CD4-positive, alpha-beta T cell treated with Interleukin-17A for 4 hours (primary cell): ENCODE data around the gene SPCS1.

Experiments used
- DNase-seq: peaks from one replicate; pipeline ENCODE4 v3.0.0-alpha.2; 2020; ENCODE audit warnings: mixed read lengths

SPCS1 gene

DNA sequence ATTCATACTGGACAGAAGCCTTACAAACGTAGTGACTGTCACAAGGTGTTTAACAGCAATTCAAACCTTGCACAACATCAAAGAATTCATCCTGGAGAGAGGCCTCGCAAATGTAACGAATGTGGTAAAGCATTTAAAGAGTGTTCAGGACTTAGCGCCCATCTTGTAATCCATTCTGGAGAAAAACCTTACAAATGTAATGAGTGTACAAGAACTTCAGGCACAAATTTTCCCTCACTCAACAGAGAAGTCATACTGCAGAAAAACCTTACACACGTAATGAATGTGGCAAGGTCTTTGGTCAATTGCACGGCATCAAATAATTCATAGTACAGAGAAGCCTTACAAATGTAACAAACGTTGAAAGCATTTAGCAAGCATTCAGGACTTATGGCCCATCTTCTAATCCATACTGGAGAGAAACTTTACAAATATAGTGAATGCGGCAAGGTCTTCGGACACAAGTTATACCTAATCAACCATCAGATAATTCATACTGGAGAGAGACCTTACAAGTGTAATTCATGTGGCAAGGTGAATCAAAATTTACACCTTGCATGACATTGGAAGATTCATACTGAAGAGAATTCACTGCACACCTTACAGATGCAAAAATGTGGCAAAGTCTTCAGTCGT, 27.5 kb downstream of the SPCS1 start:
- DNase-seq, result no peak

- no peak for DNase-seq
These were observed 33.8 kb downstream of the SPCS1 start for GRCh38 chr3:52739730-52740129.

- no peak for DNase-seq
These were observed 36.6 kb downstream of the SPCS1 start for GRCh38 chr3:52742418-52743041.

- DNase-seq, result no peak
These were observed 37.2 kb downstream of the SPCS1 start for GRCh38 chr3:52743152-52743551.

GRCh38 chr3:52743721-52744120, 37.8 kb downstream of the SPCS1 start:
- DNase-seq, result no peak

DNA sequence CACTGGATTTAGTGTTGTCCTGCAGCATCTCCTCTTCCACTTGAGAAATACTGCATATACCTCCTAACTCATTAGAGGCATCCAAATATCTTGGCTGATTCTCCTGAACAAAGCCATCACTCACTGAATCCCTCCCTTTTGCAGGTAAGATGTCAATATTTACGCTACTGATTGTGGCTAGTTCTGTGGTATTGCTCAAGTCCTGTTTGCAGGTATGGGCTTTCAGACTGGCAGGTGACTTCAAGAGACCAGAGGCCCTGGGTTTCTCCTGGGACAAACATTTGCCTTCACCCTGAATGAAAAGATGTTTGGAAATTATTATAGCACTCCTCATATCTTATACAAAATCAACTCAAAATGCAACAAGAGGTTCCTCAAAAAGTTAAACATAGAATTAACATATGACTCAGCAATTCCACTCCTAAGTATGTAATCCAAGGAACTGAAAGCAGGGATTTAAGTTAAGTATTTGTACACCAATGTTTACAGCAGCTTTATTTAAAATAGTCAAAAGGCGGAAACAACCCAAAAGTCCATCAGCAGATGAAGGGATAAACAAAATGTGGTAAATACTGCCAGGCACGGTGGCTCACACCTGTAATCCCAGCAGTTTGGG, 46.2 kb downstream of the SPCS1 start:
- no peak for DNase-seq

- DNase-seq, result no peak
These were observed 48.5 kb downstream of the SPCS1 start for GRCh38 chr3:52754373-52754772.

DNA sequence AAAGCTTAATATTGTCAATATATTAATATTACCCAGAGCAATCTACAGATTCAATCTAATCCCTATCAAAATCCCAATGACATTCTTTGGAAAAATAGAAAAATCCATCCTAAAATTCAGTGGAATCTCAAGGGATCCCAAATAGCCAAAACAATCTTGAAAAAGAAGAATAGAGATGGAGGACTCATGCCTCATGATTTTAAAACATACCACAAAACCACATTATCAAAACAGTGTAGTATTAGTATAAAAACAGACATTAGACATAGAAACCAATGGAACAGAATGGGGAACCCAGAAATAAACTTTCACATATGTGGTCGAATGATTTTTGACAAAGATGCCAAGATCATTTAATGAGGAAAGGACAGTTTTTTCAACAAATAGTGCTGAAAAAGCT, 50.2 kb downstream of the SPCS1 start:
- DNase-seq, result no peak
